Ovary (tissue), 9 donors: ENCODE data around the gene GPR137. TPM values are rescaled to one million over a fixed set of nuclear protein-coding genes. Genes with fewer than 3 reads are reported as not detected.

Experiments used
- DNase-seq, 5 donors: peaks; one replicate each; pipeline ENCODE4 v3.0.0-alpha.2; 2019 to 2020
- H3K27ac ChIP-seq, 2 donors: fragments of 200-600 bp; one replicate each; pipeline versions ENCODE4 v1.5.1 to v1.8.0; 2019 to 2022
- H3K27me3 ChIP-seq: fragments of 200-600 bp; one replicate; pipeline ENCODE4 v1.8.0; 2022
- H3K36me3 ChIP-seq: fragments of 200-600 bp; sonication (generic); one replicate; pipeline ENCODE4 v1.5.1; 2019
- H3K4me1 ChIP-seq: one replicate; pipeline ENCODE4 v1.8.1; 2013; ENCODE audit warnings: mild to moderate bottlenecking, moderate library complexity; ENCODE audit not compliant: insufficient read depth
- H3K4me3 ChIP-seq: fragments of 200-600 bp; sonication (generic); one replicate; pipeline ENCODE4 v1.5.1; 2017
- H3K9me3 ChIP-seq, 2 donors: fragments of 200-600 bp in 1 of 2; sonication (generic) in 1 of 2; one replicate each; pipeline versions ENCODE4 v1.5.1 to v1.8.1; 2013 to 2019; ENCODE audit warnings: mild to moderate bottlenecking in 1 of 2, moderate library complexity in 1 of 2
- CTCF ChIP-seq, 3 donors: fragments of 450-650 bp in 2 of 3; fragments of 200-600 bp in 1 of 3; IDR thresholded peaks; one replicate each; pipeline versions ENCODE4 v1.5.1 to v1.8.0; 2016 to 2022; ENCODE audit warnings: antibody characterized with exemption in 3 of 3, mild to moderate bottlenecking in 1 of 3
- EP300 ChIP-seq: sonication (generic); formaldehyde crosslinking; IDR thresholded peaks from one replicate; pipeline ENCODE4 v1.6.1; 2017; ENCODE audit warnings: antibody characterized with exemption
- POLR2A ChIP-seq: fragments of 450-650 bp; IDR thresholded peaks from one replicate; pipeline ENCODE4 v1.6.1; 2017; ENCODE audit warnings: antibody characterized with exemption, mild to moderate bottlenecking, moderate library complexity
- WGBS, 3 donors: extraction: QIAGEN DNeasy Blood & Tissue Kit in 1 of 3; methylation state at CpG; one replicate each; pipeline versions ENCODE4 v1.1.5 to v1.1.7; 2013 to 2017; 5-methylcytosine and 5-hydroxymethylcytosine counted together
- intact Hi-C, 4 donors: fragments of 100-400 bp; cut with DNase I; formaldehyde crosslinking; loops; one replicate each; pipeline versions ENCODE4 v1.11.0 to v1.15.1; 2022 to 2023
- polyA plus RNA-seq, 2 donors: library from polyadenylated mRNA; stranded (reverse); fragments of 200-250 nt in 1 of 2; fragments of 350-450 nt in 1 of 2; fragmentation: Illumina TruSeq in 1 of 2; extraction: RNeasy Lipid Tissue Mini Kit (QIAGEN cat#74804) in 1 of 2; gene quantifications; one replicate each; pipeline ENCODE4 v1.2.3, GENCODE V29; 2013 to 2014
- total RNA-seq, 7 donors: library from RNA; depleted of rRNA in 2 of 7; stranded (reverse); fragments of >200 nt in 2 of 7; fragmentation: NEBNext Ultra II Directional in 3 of 7; extraction: Animal tissue kit (Norgen Biotek cat#: 25700) in 3 of 7; gene quantifications; one replicate each; pipeline versions ENCODE4 v1.1.0 to v1.2.4, GENCODE V29; 2016 to 2023
- donor health status: DM: no; HTN: no; CAD: no; lungs with moderate emphysema.
- donor health status: DM: no; HTN: no; CAD: no.
- donor health status: Bipolar disorder and iron deficiency.
- donor health status: DM: yes; HTN: yes; CAD: no.
- donor health status: DM: no; HTN: no; CAD: no.
- donor health status: DM: yes; HTN: yes; CAD: no.

The GPR137 gene
- total and polyA plus RNA-seq, 9 donors, result 3.1 to 30.9 (median 23.2) TPM

DNA sequence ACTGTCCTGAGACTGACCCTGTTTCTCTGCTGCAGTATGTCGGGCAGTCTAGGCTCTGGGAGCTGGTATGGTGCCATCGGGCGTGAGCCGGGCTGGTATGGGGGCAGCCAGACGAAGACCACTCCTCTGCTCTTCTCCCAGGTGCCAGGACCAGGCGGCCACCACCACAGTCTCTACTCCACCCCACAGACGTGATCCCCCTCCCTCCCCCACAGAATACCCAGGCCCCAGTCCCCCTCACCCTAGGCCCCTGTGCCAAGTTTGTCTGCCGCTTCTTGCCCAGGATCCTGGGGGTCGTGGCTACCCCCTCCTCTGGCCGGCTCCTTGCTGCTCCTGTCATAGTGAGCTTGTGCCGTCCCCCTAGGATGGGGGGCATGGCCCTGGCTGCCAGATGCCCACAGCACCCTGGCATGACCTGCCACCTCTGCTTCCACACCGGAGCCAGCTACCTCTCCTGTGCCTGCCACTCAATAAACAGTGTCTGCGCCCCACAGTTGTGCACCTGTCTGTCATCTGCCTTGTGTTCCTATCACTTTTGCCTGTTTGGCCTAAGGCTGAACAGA is 3.4 kb downstream of the GPR137 start:
- intact Hi-C loops, result loop anchor here in 1 of 4 donors (10.0 kb wide), 1 partner anchor 1776 kb away; no protein-coding TSS in a partner anchor
- Histone ChIP-seq H3K36me3 (no peaks in the 10 kb centered on the region), H3K27ac (no peak overlapping the region), H3K4me1 (peaks cover 9% of the 10 kb centered on the region), H3K27me3 (no peaks in the 10 kb centered on the region), H3K4me3 (no peak overlapping the region), H3K9me3 (no peaks in the 10 kb centered on the region)
- 89 to 95% (median 92%) methylated on average over 13 of the region's 13 CpGs for WGBS, 3 donors
- TF ChIP-seq POLR2A (no peak), EP300 (no peak), CTCF (IDR thresholded peaks at IDR 0.05) (no peak)
- DNase-seq, result peak in 1 of 5 donors; percentile 20

DNA sequence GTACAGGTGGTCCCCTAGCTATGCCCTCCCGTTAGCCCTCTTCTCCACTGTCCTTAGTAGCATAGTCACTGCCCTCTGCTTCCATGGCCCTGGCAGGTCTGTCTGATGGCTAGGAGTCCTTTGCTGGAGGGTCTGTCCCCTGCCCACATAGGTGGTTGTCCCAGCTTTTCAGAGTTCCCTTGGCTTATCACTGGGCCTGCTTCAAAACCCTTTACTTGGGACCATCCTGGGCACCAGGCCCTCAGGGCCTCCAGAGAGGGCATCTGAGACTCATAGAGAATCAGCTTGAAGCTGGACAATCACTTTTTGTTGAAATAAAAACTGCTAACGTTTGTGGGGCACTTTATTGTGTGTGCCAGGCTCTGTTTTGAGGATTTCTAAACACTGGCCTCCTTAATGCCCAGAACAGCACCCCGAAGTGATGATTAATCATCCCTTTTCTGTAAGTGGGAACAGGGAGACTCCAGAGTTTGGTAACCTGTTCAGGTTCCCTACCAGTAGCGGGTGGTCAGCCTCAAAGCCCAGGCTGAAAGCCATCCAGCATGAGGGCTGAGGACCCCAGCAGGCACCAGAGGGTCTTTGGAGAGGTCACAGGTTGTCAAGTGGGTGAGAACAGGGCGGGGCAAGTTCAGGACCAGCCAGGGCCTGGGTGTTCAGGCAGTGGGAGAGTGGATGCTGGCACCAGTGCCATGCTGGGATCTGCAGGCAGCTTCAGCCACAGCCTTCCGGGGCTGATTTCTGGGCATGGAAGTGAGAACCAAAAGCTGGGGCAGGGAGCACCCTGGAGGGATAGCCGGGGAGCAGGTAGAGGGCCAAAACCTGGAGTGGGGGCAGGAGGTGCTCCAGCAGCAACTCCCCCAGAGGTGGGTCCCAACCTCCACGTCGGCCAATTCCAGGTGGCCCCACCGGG is 5.0 kb downstream of the GPR137 start:
- TF ChIP-seq POLR2A, result no peak
- TF ChIP-seq CTCF (IDR thresholded peaks at IDR 0.05), result no peak
- TF ChIP-seq EP300, result no peak
- Histone ChIP-seq H3K9me3 (no peaks in the 10 kb centered on the region), H3K27ac (no peak overlapping the region), H3K36me3 (no peaks in the 10 kb centered on the region), H3K4me3 (no peak overlapping the region), H3K4me1 (peaks cover 7% of the 10 kb centered on the region), H3K27me3 (no peaks in the 10 kb centered on the region)
- WGBS, 3 donors, result 47 to 52% (median 50%) methylated on average over 10 of the region's 10 CpGs
- intact Hi-C loops, result loop anchor here in 1 of 4 donors (10.0 kb wide), 1 partner anchor 286 kb away; no protein-coding TSS in a partner anchor
- peak in 1 of 5 donors; percentile 18 for DNase-seq

DNA sequence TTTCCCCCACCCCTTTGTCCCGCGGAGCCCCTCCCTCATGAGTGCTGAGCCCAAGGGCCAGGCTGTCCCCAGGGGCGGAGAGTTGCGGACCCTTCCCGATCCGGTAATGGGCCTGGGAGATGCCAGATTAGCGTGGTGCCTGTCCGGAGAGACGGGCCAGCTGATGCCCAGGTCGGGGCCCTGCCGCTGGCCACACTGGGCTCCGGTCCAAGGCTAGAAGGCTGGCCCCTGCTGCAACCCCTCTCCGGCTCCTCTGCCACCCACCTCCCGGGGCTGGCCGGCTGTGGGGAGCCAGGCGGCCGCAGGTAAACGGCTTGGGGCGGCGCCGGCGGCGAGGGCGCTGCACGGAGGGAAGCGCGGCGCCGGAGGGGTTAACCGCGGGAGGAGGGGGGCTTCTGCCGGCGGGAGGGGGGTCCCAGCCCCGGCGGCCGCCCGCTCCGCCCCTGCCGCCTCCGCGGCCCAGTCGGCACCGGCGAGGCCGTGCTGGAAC is 5.7 kb downstream of the GPR137 start, which contains the start of gene KCNK4:
KCNK4 (plus strand) TSS at position 41 of the 490 bp plus-strand sequence. CDS start 1,717 bp downstream, outside the sequence.
- Histone ChIP-seq H3K9me3 (no peaks in the 10 kb centered on the region), H3K36me3 (no peaks in the 10 kb centered on the region), H3K27me3 (peaks cover 2% of the 10 kb centered on the region), H3K4me3 (no peak within 1 kb of the TSS), H3K4me1 (peaks cover 7% of the 10 kb centered on the region), H3K27ac (no peak within 1 kb of the TSS)
- TF ChIP-seq CTCF (IDR thresholded peaks at IDR 0.05) (no peak), EP300 (no peak), POLR2A (no peak)
- 2% methylated on average over 36 to 45 of the region's 45 CpGs for WGBS, 3 donors
- DNase-seq, result peak in 1 of 5 donors; percentile 15
- intact Hi-C loops, result loop anchor here in 1 of 4 donors (10.0 kb wide), 1 partner anchor 287 kb away; no protein-coding TSS in a partner anchor

GRCh38 chr11:64291752-64292459 is 6.3 kb downstream of the GPR137 start:
- H3K4me1 ChIP-seq, result peaks cover 6% of the 10 kb centered on the region
- WGBS, 3 donors, result 0 to 1% (median 0%) methylated on average over 42 to 95 of the region's 96 CpGs
- no peak overlapping the region for H3K27ac ChIP-seq
- H3K36me3 ChIP-seq, result no peaks in the 10 kb centered on the region
- intact Hi-C loops, result loop anchor here in 1 of 4 donors (10.0 kb wide), 1 partner anchor 287 kb away; no protein-coding TSS in a partner anchor
- no peaks in the 10 kb centered on the region for H3K9me3 ChIP-seq
- no peak for DNase-seq
- no peak for TF ChIP-seq CTCF (IDR thresholded peaks at IDR 0.05)
- no peak overlapping the region for H3K4me3 ChIP-seq
- peaks cover 2% of the 10 kb centered on the region for H3K27me3 ChIP-seq
